GM12864 (cell line): ENCODE data around the gene WDR37.

Experiments used
- DNase-seq: peaks from one replicate; pipeline ENCODE4 v3.0.0-alpha.2; 2011; ENCODE audit warnings: low read depth
- H3K4me3 ChIP-seq: 2 replicates; pipeline ENCODE4 v1.5.1; 2011; ENCODE audit warnings: mild to moderate bottlenecking, low read depth, low read length, control low read depth
- TF ChIP-seq, protein P1 (sequence below): IDR thresholded peaks from 2 replicates; pipeline ENCODE4 v1.5.1; 2011; ENCODE audit warnings: low read depth, mild to moderate bottlenecking, moderate library complexity, low read length, control low read depth, inconsistent platforms; ENCODE audit errors: missing control alignments

WDR37 gene

DNA sequence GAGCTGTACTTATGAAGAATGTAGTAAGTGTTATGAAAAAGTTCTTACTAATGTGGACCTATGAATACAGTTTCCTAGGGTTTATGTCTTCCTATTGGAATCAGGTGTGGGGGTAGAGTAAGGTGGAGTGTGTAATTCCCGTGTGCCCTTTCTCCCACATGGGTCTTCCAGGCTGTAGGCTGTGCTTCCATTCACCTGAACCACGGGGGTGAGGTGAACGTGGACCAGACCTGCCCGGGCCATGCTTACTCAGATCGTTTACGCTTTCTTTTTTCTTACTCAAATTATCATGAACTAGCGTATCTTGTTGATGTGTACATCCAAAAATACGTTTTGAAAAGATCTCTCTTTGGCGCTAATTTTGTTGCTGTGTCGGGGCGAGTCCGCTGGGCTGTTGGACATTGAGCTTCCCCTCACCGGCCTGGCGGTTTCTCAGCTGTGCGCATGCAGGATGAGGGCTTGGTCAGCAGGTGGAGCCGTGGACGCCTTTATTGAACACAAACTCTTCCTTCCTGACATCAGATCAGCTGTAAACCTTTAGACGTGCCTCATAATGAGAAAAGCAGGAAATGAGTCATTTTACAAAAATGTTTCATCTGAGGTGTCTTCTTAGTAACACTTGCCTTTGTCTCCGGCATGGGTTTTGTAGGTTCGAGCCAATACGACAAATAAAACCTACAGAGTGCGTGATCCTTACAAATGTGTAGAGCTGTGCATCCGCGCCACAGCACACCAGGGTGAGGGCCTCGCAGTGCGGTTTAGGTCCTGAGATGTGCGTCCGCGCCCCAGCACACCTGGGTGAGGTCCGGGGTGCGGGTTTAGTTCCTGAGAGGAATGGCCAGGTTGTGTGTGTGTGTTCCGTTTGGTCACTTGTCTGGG is 53.8 kb downstream of the WDR37 start:
- DNase-seq, result peak; percentile 53
- TF ChIP-seq, protein P1, sequence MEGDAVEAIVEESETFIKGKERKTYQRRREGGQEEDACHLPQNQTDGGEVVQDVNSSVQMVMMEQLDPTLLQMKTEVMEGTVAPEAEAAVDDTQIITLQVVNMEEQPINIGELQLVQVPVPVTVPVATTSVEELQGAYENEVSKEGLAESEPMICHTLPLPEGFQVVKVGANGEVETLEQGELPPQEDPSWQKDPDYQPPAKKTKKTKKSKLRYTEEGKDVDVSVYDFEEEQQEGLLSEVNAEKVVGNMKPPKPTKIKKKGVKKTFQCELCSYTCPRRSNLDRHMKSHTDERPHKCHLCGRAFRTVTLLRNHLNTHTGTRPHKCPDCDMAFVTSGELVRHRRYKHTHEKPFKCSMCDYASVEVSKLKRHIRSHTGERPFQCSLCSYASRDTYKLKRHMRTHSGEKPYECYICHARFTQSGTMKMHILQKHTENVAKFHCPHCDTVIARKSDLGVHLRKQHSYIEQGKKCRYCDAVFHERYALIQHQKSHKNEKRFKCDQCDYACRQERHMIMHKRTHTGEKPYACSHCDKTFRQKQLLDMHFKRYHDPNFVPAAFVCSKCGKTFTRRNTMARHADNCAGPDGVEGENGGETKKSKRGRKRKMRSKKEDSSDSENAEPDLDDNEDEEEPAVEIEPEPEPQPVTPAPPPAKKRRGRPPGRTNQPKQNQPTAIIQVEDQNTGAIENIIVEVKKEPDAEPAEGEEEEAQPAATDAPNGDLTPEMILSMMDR, result peak; percentile 75
- H3K4me3 ChIP-seq, result no peak overlapping the region

DNA sequence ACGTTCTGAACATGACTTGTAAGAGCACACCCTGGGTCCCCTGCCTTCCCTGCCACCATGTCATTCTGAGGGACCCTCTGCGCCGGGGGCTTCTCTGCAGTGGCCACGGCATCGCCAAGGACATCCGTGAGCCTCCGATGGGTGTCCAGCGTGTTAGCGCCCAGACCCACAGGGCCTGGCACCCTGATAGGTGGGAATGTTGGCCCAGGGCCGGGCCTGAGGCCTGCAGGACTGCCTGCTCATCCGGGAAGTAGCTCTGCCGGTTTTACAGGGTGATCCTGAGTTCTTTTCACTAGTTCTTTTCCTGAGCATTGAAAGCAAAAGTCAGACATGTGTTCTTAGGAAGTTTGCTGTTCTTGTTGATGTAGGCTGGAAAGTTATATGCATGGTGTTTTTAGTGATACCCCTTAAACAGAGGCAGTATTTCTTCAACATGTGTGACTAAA is 54.5 kb downstream of the WDR37 start:
- no peak for DNase-seq
- no peak overlapping the region for H3K4me3 ChIP-seq
- TF ChIP-seq, protein P1, result no peak

DNA sequence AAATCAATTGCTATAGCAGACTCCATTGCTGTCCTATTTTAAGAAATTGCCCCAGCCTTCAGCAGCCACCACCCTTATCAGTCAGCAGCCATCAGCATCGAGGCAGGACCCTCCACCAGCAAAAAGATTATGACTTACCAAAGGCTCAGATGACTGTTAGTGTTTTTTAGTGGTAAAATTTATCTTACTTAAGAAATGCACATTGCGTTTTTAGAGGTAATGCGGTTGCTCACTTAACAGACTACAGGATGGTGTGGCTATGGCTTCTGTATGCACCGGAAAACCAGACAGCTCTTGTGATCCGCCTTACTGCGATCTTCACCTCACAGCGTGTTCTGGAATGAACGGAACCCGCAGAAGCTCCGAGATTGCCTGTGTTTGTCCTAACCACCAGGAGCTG is 58.1 kb downstream of the WDR37 start:
- TF ChIP-seq, protein P1, result no peak
- DNase-seq, result no peak
- no peak overlapping the region for H3K4me3 ChIP-seq

DNA sequence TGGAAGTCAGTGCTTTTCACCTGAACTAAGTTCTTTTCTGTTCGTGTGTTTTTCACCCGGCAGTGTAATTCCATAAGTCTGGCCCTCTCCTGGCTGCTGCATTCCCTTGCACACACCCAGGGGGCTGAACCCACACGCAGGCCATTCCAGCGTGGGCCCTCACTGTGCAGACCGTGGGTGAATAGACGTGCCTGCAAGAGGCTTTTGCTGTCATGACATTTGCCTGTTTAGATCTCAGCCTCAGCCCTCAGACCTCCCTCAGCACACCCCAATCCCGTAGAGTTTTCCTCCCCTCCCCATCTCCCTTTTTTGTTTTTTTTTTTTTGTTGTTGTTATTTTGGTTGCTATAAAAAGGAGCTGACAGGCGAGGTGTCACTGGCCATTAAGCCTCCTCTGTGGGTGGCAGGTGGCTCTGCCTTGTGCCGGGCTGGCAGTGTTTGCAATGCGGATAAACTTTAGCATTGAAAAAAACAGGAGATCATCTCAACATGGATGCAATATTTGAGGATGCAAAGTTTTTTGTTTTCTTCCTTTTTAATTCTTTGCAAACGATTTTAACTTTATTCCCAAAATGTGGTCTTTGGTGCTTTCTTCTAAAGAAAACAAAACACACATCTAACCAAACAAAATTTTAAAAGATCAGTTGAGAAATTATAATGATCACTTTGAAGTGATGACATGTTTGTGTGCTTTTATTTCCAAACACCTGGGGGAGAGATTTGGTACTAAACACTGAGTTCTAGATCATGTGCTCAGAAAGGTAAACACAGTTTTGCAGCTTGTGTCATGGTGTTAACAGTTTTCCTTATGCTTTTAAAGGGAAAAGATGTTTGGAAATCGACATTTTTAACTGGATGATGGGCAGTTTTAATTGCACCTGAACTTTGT is 58.8 kb downstream of the WDR37 start:
- TF ChIP-seq, protein P1, result no peak
- no peak for DNase-seq

DNA sequence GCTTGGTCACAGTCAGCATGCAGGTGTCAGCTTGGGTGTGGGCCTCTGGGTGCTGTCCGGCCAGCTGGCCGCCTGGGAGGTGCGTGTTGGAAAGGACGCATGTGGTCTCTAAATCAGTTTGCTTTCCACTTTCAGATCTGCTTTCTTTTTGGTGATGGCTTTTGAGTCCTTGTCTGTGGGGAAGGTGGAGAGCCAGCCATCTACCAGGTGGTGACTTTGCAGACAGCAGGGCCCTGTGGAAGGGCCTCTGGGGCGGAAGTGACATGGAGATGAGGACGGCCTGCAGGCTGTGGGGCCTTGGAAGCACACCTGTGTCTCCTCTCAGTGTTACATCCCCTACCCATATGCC is 59.4 kb downstream of the WDR37 start:
- TF ChIP-seq, protein P1, result no peak
- DNase-seq, result no peak
- no peak overlapping the region for H3K4me3 ChIP-seq

More for the DNA sequence above, 58.8 kb downstream of the WDR37 start:
- no peak overlapping the region for H3K4me3 ChIP-seq

DNA sequence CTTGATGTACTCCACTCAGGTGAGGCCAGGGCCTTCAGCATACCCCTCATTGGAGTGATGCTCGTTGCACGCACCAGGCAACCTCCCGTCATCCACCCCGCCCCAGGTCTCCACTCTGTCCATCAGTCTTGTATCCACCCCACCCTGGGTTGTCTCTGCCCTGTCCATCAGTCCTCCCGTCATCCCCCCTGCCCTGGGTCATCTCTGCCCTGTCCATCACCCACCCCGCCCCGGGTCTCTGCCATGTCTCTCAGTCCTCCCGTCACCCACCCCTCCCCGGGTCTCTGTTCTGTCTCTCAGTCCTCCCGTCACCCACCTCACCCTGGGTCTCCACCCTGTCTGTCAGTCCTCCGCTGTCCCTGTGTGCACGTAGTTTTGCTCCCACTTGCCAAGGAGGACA is 59.9 kb downstream of the WDR37 start:
- DNase-seq, result no peak
- H3K4me3 ChIP-seq, result no peak overlapping the region
- TF ChIP-seq, protein P1, result no peak
